ENCODE data around the gene BMAL2.

Gene BMAL2, protein sequence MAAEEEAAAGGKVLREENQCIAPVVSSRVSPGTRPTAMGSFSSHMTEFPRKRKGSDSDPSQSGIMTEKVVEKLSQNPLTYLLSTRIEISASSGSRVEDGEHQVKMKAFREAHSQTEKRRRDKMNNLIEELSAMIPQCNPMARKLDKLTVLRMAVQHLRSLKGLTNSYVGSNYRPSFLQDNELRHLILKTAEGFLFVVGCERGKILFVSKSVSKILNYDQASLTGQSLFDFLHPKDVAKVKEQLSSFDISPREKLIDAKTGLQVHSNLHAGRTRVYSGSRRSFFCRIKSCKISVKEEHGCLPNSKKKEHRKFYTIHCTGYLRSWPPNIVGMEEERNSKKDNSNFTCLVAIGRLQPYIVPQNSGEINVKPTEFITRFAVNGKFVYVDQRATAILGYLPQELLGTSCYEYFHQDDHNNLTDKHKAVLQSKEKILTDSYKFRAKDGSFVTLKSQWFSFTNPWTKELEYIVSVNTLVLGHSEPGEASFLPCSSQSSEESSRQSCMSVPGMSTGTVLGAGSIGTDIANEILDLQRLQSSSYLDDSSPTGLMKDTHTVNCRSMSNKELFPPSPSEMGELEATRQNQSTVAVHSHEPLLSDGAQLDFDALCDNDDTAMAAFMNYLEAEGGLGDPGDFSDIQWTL

GRCh38 chr12:27332714-27333402 lies at the start of gene BMAL2:
Gene BMAL2 (plus strand): TSS chr12:27332836. CDS start chr12:27333073, 237 bp downstream.
- DNase-seq = peak; percentile 12

DNA sequence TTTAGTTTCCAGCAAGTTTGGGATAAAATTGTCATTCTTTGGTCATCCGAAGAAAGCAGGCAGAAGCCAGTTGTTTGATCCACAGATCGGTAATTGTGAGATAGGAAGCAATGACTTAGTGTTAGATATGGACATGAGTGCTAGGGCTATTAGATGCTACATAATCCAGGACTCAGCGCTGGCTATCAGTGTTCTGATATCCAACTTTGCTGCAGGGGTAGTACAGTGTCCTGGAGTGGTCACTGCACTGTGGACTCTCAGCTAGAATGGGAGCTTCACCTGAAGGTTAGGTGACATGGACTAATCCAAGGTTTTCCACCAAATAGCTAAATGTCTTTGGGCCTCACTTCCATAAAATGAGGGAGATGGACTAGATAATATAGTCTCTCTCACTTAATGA lies 48.6 kb upstream of the BMAL2 start:
- DNase-seq = no peak

GRCh38 chr12:27284751-27285150 lies 47.9 kb upstream of the BMAL2 start:
- no peak for DNase-seq

DNA sequence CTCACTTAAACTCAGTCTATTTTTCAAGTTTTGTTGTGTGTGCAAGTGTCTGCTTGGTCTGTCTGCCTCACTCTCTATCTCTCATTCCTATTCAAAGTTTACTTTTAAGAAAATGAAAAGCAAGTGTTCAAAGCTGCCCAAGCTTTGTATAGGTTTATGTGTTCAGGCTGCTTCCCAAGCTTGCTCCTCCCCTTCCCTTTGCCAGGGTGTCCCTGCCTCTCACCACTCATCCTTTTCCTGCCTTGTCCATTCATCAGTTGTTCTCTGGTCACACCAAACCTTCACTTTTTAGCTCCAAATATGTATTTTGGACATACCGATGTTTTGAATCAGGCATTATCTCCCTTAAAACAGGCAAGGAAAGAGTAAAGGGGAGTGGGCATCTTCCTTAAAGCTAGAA lies 47.2 kb upstream of the BMAL2 start:
- DNase-seq = no peak

DNA sequence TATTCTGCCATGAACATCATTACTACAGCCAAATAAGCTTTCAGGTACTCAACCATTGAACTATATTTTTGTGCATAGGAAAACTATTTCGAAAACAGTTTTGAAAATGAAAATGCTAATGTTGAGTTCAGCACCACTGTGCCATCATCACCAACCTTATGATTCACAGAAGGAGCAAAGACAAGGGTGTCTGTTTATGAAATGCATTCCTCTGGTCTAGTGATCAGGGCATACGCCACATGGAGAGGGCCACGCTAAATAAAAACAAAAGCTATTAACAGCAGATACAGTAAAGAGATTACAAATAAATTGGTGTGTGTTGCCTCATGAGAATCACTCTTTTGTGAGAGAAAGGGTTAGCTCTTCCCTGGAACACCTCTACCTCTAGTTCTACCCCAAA lies 43.2 kb upstream of the BMAL2 start:
- DNase-seq = no peak

DNA sequence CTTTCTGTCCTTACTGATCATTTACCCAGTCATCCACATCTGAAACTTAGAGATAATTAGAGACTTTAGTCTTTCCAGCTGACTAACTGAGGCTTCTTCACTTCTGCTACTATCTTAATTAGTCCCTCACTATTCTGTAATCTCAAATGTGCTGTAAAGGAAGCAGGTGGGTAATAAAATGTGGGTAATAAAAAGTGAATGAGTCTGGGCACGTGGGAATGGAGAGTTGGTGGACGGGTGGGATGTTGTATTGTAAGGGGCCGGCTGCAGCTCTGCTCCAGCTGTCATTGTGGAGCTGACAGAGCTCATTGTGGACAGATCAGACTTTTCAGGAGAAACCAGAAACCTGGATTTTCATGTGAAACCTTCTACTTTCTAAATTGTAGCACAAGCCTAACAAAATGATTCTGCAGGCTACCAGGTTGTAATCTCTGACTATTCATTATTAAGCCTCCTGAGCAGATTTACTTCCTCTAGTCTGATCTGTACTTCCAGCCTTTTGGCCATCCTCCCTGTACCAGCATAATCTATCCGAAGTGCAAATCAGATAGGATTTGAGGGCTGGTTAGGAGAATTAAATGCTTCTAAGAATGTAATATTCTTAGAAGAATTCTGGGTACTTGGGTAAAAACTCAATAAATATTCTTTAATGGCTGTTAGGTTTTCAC lies 42.0 kb upstream of the BMAL2 start:
- DNase-seq = no peak

DNA sequence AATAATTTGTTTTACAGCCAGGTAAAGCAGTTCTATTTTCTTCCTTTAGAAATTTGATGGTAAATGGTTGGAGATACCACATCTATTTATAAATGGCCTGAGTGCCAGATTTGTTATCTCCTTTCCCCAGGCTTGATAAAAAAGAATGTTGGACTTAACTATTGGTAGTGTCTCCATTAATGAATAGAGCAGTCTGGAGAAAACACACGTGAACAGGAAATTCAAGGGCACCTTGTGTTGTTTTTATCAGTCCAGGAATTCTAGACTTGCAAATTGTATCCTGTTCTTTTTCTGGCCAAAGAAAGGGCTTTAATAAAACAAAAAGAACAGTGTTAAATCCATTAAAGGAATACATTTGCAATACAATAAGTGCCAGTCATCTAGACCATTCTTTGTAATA lies 40.8 kb upstream of the BMAL2 start:
- DNase-seq = no peak

DNA sequence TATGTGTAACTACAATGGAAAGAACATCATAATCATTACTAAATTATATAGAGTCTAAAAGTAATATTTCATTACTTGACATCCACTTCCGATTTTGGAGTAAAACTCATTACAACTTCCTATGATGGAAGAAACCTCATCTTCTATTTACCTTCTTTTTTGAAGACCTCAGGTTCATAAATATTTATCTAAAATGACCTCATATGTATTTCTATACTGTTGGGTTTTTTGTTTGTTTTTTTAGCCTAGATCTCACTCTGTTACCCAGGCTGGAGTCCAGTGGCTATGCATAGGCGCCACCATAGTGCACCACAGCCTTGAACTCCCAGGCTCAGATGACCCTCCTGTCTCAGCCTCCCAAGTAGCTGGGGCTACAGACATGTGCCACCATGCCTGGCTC lies 39.9 kb upstream of the BMAL2 start:
- no peak for DNase-seq

DNA sequence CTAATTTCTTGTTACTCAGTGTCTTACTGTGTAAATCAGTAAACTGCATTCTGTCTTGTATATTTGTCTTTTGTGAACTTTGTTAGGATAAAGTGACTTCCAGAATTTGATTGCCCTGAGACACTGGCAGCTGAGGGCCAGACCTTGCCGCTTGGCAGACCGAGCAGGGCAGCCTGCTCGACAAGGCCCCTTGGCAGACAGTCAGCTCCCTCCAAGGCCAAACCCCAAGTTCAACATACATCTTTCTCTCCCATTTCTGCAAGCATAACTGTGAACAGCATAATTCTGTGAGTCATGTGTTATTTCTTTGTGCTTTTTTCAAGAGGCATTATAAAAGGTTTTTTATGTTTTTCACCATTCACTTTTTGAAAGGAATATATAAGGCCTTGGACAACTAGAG lies 39.2 kb upstream of the BMAL2 start:
- no peak for DNase-seq

GRCh38 chr12:27296674-27297073 lies 36.0 kb upstream of the BMAL2 start:
- no peak for DNase-seq

GRCh38 chr12:27297566-27297965 lies 35.1 kb upstream of the BMAL2 start:
- no peak for DNase-seq

- DNase-seq = no peak
Observed at GRCh38 chr12:27299102-27299501, 33.5 kb upstream of the BMAL2 start.

- DNase-seq = no peak
Observed at GRCh38 chr12:27300226-27300625, 32.4 kb upstream of the BMAL2 start.

DNA sequence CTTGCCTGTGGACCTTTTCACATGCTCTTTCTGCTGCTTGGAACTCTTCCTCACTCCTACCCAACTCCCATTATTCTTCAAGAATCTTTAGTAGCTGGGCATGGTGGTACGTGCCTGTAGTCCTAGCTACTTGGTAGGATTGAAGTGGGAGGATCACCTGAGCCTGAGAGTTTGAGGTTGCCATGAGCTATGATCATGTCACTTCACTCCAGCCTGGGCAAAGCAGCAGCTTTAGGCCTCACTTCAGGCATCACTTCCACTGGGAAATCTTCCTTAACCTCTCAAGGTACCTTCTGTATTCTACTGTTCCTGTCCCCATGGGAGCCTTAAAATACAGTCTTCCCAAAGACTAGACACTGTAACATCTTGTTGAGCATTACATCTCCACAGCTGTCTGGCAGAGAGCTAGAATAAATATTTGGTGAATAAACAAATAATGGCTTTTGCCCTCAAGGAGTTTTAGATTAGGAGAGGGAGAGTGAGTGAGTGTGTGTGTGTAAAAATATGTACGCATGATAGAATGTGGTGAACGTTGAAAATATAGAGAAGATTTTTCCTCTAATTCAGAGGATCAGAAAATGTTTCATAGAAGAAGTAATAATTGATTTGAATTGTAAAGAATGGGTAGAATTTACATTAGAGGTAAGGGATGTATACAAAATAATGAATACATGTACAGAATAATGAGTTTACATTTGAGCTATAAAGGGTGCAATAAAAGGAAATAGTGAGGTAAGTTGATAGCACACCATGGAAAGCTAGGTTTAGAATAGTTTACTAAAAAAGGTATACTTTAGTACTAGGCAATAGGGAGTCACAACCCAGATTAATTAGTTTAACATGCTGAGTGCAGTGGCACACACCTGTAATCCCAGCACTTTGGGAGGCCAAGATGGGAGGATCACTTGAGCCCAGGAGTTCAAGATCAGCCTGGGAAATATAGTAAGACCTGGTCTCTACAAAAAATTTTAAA lies 29.2 kb upstream of the BMAL2 start:
- DNase-seq = no peak

DNA sequence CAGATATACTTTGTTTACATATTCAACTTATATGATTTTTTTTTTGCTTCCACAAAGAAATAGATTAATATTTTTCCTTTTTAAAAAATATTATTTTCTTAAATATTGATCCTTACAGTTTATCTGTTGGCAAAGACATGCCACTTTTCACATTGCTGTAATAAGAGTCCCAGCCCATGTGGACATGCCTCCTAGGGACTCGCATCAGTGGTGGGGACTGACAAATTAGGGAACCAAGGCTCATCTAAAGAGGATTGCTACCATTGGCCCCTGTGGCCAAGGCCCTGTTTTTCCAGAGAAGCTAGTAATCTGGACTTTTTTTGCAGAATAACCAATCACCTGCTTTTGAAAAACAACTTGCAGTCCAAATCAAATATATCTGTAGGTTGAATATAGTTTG lies 27.8 kb upstream of the BMAL2 start:
- DNase-seq = no peak

- DNase-seq = no peak
Observed at GRCh38 chr12:27305673-27306456, 26.8 kb upstream of the BMAL2 start.

GRCh38 chr12:27309293-27309994 lies 23.2 kb upstream of the BMAL2 start:
- DNase-seq = no peak

DNA sequence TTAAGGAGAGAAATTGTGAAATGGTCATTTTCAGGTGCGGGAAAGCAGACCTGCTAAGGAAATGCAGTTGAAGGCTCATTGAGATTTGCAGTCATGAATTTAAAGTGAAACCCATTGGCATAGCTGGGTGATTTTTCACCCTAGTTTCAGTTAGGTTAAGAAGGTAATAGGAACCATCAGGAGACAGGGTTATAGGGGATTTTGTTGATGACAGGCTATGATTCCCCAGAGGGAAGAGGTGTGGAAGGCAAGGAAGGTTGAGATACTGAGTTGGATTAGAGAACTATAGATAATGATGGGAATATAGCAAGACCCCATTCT lies 22.7 kb upstream of the BMAL2 start:
- no peak for DNase-seq

GRCh38 chr12:27316947-27317346 lies 15.7 kb upstream of the BMAL2 start:
- DNase-seq = no peak

DNA sequence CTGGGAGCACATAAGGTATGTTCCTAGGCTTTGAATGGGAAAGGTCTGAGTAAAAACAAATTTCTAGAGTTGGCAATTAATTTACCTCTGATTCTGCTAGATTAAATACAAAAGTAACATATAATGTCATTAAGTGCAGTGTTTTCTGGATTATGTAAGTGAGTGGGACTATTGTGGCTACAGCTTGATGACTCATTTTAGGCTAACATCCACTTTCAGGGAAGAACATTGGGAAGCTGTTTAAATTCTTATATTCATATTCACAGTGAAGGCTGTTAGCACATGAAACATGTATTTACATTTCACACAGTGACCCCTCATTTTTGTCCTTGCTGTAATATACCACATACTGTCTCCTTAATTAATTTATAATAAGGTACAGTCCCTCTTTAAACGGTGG lies 13.2 kb upstream of the BMAL2 start:
- no peak for DNase-seq

DNA sequence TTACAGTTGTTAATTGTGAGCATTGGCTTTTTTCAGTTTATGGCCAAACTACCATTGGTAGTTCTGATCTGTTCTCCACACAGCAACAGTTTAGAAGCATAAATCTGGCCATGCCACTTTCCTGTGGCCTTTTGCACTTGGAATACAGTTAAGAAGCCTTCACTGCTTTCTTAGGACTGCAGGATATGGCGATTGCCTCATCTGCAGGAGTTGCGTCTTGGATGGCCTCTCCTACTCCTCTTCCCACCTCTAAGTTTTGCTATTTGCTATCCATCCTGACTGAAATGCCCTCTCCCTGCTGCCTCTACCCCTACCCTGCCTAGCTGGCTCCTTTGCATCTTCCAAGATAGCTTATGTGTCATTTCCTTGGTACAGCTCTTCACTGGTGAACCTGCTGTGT lies 12.8 kb upstream of the BMAL2 start:
- DNase-seq = no peak
